Gastrocnemius medialis (tissue), 4 donors: Measurements from ENCODE around the gene HFE.

Experiments used
- POLR2A ChIP-seq, 2 donors: fragments of 450-650 bp; IDR thresholded peaks; one replicate each; pipeline ENCODE4 v1.6.1; 2017; ENCODE audit warnings: antibody characterized with exemption in 2 of 2, mild to moderate bottlenecking in 2 of 2, moderate library complexity in 2 of 2
- TF ChIP-seq, protein P1 (sequence below), 5 experiments: fragments of 450-650 bp in 3 of 5; fragments of 200-600 bp in 2 of 5; sonication (generic) in 2 of 5; IDR thresholded peaks in 4 of 5; conservative IDR thresholded peaks in 1 of 5; 1 replicate in 4 of 5; 2 replicates in 1 of 5; pipeline ENCODE4 v1.5.1; 2016 to 2019; ENCODE audit warnings: antibody characterized with exemption in 5 of 5, mild to moderate bottlenecking in 3 of 5, moderate library complexity in 3 of 5

DNA sequence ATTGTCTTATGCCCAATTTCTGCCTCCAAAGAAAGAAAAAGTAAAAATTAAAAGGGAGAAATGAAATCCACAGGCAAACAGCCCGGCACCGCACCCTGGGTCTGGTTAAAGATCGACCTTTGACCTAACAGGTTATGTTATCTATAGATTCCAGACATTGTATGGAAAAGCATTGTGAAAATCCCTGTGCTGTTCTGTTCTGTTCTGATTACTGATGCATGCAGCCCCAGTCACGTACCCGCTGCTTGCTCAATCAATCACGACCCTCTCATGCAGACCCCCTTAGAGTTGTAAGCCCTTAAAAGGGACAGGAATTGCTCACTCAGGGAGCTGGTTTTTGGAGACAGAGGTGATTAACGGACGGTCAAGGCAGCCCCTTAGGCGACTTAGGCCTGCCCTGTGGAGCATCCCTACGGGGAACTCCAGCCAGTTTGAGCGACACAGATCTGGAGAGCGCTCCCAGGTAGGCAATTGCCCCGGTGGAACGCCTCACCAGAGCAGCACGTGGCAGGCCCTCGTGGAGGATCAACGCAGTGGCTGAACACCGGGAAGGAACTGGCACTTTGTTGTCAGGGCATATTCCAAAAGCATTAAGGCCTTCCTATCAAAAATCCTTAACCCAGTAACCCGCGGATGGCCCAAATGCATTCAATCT, 12.0 kb upstream of the HFE start:
- TF ChIP-seq, protein P1, sequence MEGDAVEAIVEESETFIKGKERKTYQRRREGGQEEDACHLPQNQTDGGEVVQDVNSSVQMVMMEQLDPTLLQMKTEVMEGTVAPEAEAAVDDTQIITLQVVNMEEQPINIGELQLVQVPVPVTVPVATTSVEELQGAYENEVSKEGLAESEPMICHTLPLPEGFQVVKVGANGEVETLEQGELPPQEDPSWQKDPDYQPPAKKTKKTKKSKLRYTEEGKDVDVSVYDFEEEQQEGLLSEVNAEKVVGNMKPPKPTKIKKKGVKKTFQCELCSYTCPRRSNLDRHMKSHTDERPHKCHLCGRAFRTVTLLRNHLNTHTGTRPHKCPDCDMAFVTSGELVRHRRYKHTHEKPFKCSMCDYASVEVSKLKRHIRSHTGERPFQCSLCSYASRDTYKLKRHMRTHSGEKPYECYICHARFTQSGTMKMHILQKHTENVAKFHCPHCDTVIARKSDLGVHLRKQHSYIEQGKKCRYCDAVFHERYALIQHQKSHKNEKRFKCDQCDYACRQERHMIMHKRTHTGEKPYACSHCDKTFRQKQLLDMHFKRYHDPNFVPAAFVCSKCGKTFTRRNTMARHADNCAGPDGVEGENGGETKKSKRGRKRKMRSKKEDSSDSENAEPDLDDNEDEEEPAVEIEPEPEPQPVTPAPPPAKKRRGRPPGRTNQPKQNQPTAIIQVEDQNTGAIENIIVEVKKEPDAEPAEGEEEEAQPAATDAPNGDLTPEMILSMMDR (IDR thresholded peaks at IDR 0.05 in 4 of 5, conservative IDR thresholded peaks at IDR 0.05 in 1 of 5), result no peak
- no peak for TF ChIP-seq POLR2A (IDR thresholded peaks at IDR 0.05)
